ENCODE results near the gene LURAP1L. TPM values are rescaled to one million over a fixed set of nuclear protein-coding genes. Genes with fewer than 3 reads are reported as not detected.

LURAP1L gene
- total and polyA plus RNA-seq, 2 of the 4 experiments (the other 2 are of a cell fraction) = 6.1 to 10.6 TPM

- TF ChIP-seq RAD21 (IDR thresholded peaks at IDR 0.05; ENCODE audit: low read length) = no peak
- no peak for TF ChIP-seq SMC3 (IDR thresholded peaks at IDR 0.05; ENCODE audit: low read depth, low read length)
- no peak for TF ChIP-seq NFE2L2 (IDR thresholded peaks at IDR 0.05; ENCODE audit: low read depth, low read length)
- TF ChIP-seq USF2 (IDR thresholded peaks at IDR 0.05; ENCODE audit: low read depth, low read length) = no peak
- TF ChIP-seq RCOR1 (IDR thresholded peaks at IDR 0.05; ENCODE audit: insufficient replicate concordance, low read length) = no peak
- TF ChIP-seq MAZ (IDR thresholded peaks at IDR 0.05; ENCODE audit: borderline replicate concordance, low read depth, low read length) = no peak
Measured at GRCh38 chr9:12778389-12778788, 3.6 kb downstream of the LURAP1L start (continued).

Data from IMR-90 (cell line).